Measurements from ENCODE around the gene APC2.

APC2 gene

GRCh38 chr19:1482361-1483130, 32.6 kb downstream of the APC2 start:
- no peak for DNase-seq

GRCh38 chr19:1483131-1483978, 33.4 kb downstream of the APC2 start:
- no peak for DNase-seq

GRCh38 chr19:1483979-1484428, 34.1 kb downstream of the APC2 start:
- no peak for DNase-seq

- no peak for DNase-seq
Measured at GRCh38 chr19:1486720-1487575, 37.0 kb downstream of the APC2 start.

- DNase-seq: no peak
Measured at GRCh38 chr19:1487576-1488281, 37.8 kb downstream of the APC2 start.

- DNase-seq: peak; percentile 59
Measured at GRCh38 chr19:1488282-1488601, 38.3 kb downstream of the APC2 start.

- DNase-seq: peak; percentile 29
Measured at GRCh38 chr19:1489463-1490310, 39.8 kb downstream of the APC2 start.

GRCh38 chr19:1490311-1491113, 40.6 kb downstream of the APC2 start, which contains the start of gene PCSK4:
Gene PCSK4 (minus strand): TSS chr19:1490350. CDS start chr19:1490346, 4 bp downstream.
- DNase-seq: peak; percentile 99

- no peak for DNase-seq
Measured at GRCh38 chr19:1491114-1491848, 41.4 kb downstream of the APC2 start, which contains the start of gene REEP6. Gene REEP6 (plus strand): TSS chr19:1491181. CDS start chr19:1491270, 89 bp downstream.

GRCh38 chr19:1491849-1492170, 41.9 kb downstream of the APC2 start:
- no peak for DNase-seq

GRCh38 chr19:1492474-1493006, 42.6 kb downstream of the APC2 start:
- peak; percentile 48 for DNase-seq

- DNase-seq: no peak
Measured at GRCh38 chr19:1494115-1494815, 44.3 kb downstream of the APC2 start.

GRCh38 chr19:1495051-1495798, 45.3 kb downstream of the APC2 start:
- DNase-seq: no peak

GRCh38 chr19:1495799-1496713, 46.1 kb downstream of the APC2 start:
- no peak for DNase-seq

GRCh38 chr19:1496714-1497577, 47.0 kb downstream of the APC2 start:
- DNase-seq: no peak

All from MV-4-11 (cell line).